ENCODE data around the gene RAB32.
A peak's percentile ranks its signal among the peaks of the same experiment; 100 is the strongest.

The RAB32 gene

GRCh38 chr6:146595972-146596731 lies 52.5 kb downstream of the RAB32 start:
- no peak for TF ChIP-seq POLR2A (IDR thresholded peaks at IDR 0.05; ENCODE audit: low read length)
- TF ChIP-seq GATA1 (IDR thresholded peaks at IDR 0.05; ENCODE audit: low read depth, low read length) = no peak
- no peak for DNase-seq

GRCh38 chr6:146598772-146599405 lies 55.3 kb downstream of the RAB32 start, which contains the start of gene ADGB:
Gene ADGB, plus strand, starts transcription at chr6:146598972. Its CDS starts 69 bp downstream, at chr6:146599041.
- peak; percentile 28 to 38 for DNase-seq

GRCh38 chr6:146601352-146601751 lies 57.7 kb downstream of the RAB32 start:
- DNase-seq = no peak
- TF ChIP-seq POLR2A (IDR thresholded peaks at IDR 0.05; ENCODE audit: low read length) (no peak), GATA1 (IDR thresholded peaks at IDR 0.05; ENCODE audit: low read depth, low read length) (no peak)

More at GRCh38 chr6:146598772-146599405, 55.3 kb downstream of the RAB32 start, which contains the start of gene ADGB:
- no peak for TF ChIP-seq POLR2A (IDR thresholded peaks at IDR 0.05; ENCODE audit: low read length)

GRCh38 chr6:146602526-146602925 lies 58.9 kb downstream of the RAB32 start:
- no peak for DNase-seq
- no peak for TF ChIP-seq POLR2A (IDR thresholded peaks at IDR 0.05; ENCODE audit: low read length)
- TF ChIP-seq GATA1 (IDR thresholded peaks at IDR 0.05; ENCODE audit: low read depth, low read length) = no peak

All from erythroblast (primary cell).